Fibroblast of lung (primary cell): Measurements from ENCODE around the gene RPRD1A. TPM values are rescaled to one million over a fixed set of nuclear protein-coding genes. Genes with fewer than 3 reads are reported as not detected.

ENCODE experiments used
- DNase-seq, 2 donors: peaks; one replicate each; pipeline versions ENCODE4 v3.0.0 to v3.0.0-alpha.2; 2010; ENCODE audit warnings: low read depth in 2 of 2
- H2AFZ ChIP-seq: 2 replicates; pipeline ENCODE4 v1.5.1; 2012; ENCODE audit warnings: low read length, control low read depth, inconsistent platforms
- H3K27ac ChIP-seq: 2 replicates; pipeline ENCODE4 v1.5.1; 2011; ENCODE audit warnings: low read length, control low read depth; ENCODE audit not compliant: insufficient read depth
- H3K27me3 ChIP-seq: 2 replicates; pipeline ENCODE4 v1.5.1; 2011; ENCODE audit warnings: mild to moderate bottlenecking, low read length; ENCODE audit not compliant: control insufficient read depth, insufficient read depth
- H3K36me3 ChIP-seq: 2 replicates; pipeline ENCODE4 v1.5.1; 2011; ENCODE audit warnings: low read length; ENCODE audit not compliant: control insufficient read depth, insufficient read depth
- H3K4me1 ChIP-seq: 2 replicates; pipeline ENCODE4 v1.5.1; 2011; ENCODE audit warnings: low read length; ENCODE audit not compliant: control insufficient read depth, insufficient read depth; ENCODE audit errors: extremely low read depth
- H3K4me2 ChIP-seq: 2 replicates; pipeline ENCODE4 v1.5.1; 2011; ENCODE audit warnings: low read length, control low read depth; ENCODE audit not compliant: insufficient read depth; ENCODE audit errors: extremely low read depth
- H3K4me3 ChIP-seq, 4 experiments: fragments of 200-600 bp in 1 of 4; sonication (generic) in 1 of 4; replicated peaks in 1 of 4; 2 replicates each; pipeline ENCODE4 v1.5.1; 2011 to 2016; ENCODE audit warnings: low read length in 4 of 4, low read depth in 3 of 4, mild to moderate bottlenecking in 3 of 4, control low read depth in 2 of 4, inconsistent platforms in 1 of 4, mixed read lengths in 1 of 4; ENCODE audit not compliant: insufficient read depth in 1 of 4; ENCODE audit errors: control extremely low read depth in 1 of 4
- H3K79me2 ChIP-seq: 2 replicates; pipeline ENCODE4 v1.5.1; 2012; ENCODE audit warnings: mild to moderate bottlenecking, low read length, inconsistent platforms; ENCODE audit not compliant: control insufficient read depth, insufficient read depth
- H3K9ac ChIP-seq: 2 replicates; pipeline ENCODE4 v1.5.1; 2011; ENCODE audit warnings: mild to moderate bottlenecking, low read length, control low read depth; ENCODE audit not compliant: insufficient read depth
- H3K9me3 ChIP-seq: 2 replicates; pipeline ENCODE4 v1.5.1; 2012; ENCODE audit warnings: low read depth, low read length; ENCODE audit not compliant: control insufficient read depth, insufficient read depth
- H4K20me1 ChIP-seq: 2 replicates; pipeline ENCODE4 v1.5.1; 2011; ENCODE audit warnings: low read length; ENCODE audit not compliant: control insufficient read depth, insufficient read depth; ENCODE audit errors: extremely low read depth
- EZH2 ChIP-seq: IDR thresholded peaks from 2 replicates; pipeline ENCODE4 v1.5.1; 2012; ENCODE audit warnings: low read length, control low read depth, mild to moderate bottlenecking; ENCODE audit errors: missing control alignments
- polyA plus RNA-seq, 2 donors: library from polyadenylated mRNA; depleted of rRNA in 1 of 2; stranded (reverse) in 1 of 2; unstranded in 1 of 2; fragments of >200 nt; gene quantifications; 2 replicates each; pipeline ENCODE4 v1.2.1, GENCODE V29; 2011 to 2012; ENCODE audit warnings: missing spikeins in 1 of 2
- total RNA-seq: library from RNA; depleted of rRNA; stranded (reverse); fragments of >200 nt; gene quantifications from 2 replicates; pipeline ENCODE4 v1.2.1, GENCODE V29; 2014
- TF ChIP-seq, protein P1 (sequence below), 2 donors: IDR thresholded peaks in 1 of 2; conservative IDR thresholded peaks in 1 of 2; 1 replicate in 1 of 2; 2 replicates in 1 of 2; pipeline ENCODE4 v1.5.1; 2011 to 2012; ENCODE audit warnings: low read length in 2 of 2, control low read depth in 1 of 2, inconsistent platforms in 1 of 2, low read depth in 1 of 2, mild to moderate bottlenecking in 1 of 2

The RPRD1A gene
- total and polyA plus RNA-seq, 2 donors (not counting 1 experiment from before 2014, with no cell fraction given), result 36.4 to 46.2 TPM

DNA sequence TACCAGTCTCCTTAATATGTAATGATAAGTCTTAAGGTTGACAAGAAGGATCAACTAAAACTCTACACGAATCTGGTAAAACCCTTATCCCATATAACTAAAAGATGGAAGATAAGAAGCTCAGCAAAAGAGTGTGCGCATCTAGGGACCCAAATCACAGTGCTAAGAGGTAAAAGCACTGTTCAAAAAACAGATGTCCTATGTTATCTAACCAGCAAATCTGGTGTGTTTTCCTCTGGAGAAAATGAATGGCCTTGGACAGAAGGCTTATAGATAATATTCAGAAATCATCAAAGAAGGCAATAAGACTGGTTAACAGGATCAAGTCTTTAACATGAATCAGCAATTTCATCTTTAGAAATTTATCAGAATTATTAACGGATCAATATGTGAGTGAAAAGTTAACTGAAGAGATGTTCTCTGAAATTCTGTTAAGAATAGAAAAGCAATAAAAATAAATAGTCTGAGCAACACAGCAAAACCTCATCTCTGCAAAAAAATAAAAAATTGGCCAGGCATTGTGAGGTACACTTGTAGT lies 47.1 kb downstream of the RPRD1A start:
- H4K20me1 ChIP-seq, result no peaks in the 10 kb centered on the region
- no peak overlapping the region for H2AFZ ChIP-seq
- no peak for TF ChIP-seq EZH2
- DNase-seq, result no peak
- H3K9me3 ChIP-seq, result no peaks in the 10 kb centered on the region
- H3K27ac ChIP-seq, result no peak overlapping the region
- no peak overlapping the region for H3K4me2 ChIP-seq
- no peak overlapping the region for H3K9ac ChIP-seq
- H3K79me2 ChIP-seq, result no peaks in the 10 kb centered on the region
- H3K36me3 ChIP-seq, result no peaks in the 10 kb centered on the region
- H3K27me3 ChIP-seq, result no peaks in the 10 kb centered on the region
- peaks cover 4% of the 10 kb centered on the region for H3K4me1 ChIP-seq
- H3K4me3 ChIP-seq, result no peak overlapping the region

DNA sequence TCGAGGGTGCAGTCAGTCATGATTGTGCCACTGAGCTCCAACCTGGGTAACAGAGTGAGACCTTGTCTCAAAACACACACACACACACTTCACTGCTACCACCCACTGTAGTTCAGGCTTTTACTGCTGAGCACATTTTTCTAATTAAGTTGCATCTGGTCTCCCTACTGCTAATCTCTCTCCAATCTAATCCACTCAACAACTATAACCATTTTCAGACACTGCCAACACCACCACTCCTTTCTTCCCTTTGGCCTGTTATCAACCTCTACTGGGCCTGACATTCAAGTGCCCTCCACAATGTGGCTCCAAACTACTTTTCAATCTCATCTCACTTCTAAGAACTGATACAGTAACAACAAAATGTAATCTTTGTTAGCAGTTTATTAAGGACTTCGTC lies 50.1 kb downstream of the RPRD1A start:
- no peak for TF ChIP-seq EZH2
- TF ChIP-seq, protein P1, sequence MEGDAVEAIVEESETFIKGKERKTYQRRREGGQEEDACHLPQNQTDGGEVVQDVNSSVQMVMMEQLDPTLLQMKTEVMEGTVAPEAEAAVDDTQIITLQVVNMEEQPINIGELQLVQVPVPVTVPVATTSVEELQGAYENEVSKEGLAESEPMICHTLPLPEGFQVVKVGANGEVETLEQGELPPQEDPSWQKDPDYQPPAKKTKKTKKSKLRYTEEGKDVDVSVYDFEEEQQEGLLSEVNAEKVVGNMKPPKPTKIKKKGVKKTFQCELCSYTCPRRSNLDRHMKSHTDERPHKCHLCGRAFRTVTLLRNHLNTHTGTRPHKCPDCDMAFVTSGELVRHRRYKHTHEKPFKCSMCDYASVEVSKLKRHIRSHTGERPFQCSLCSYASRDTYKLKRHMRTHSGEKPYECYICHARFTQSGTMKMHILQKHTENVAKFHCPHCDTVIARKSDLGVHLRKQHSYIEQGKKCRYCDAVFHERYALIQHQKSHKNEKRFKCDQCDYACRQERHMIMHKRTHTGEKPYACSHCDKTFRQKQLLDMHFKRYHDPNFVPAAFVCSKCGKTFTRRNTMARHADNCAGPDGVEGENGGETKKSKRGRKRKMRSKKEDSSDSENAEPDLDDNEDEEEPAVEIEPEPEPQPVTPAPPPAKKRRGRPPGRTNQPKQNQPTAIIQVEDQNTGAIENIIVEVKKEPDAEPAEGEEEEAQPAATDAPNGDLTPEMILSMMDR (conservative IDR thresholded peaks at IDR 0.05 in 1 of 2, IDR thresholded peaks at IDR 0.05 in 1 of 2; ENCODE audit: low read depth in 1 of 2, low read length in 2 of 2), result no peak
- Histone ChIP-seq H3K36me3 (no peaks in the 10 kb centered on the region), H4K20me1 (no peaks in the 10 kb centered on the region), H3K79me2 (no peaks in the 10 kb centered on the region), H2AFZ (no peak overlapping the region), H3K27ac (no peak overlapping the region), H3K4me1 (no peaks in the 10 kb centered on the region), H3K4me3 (no peak overlapping the region), H3K9ac (no peak overlapping the region), H3K9me3 (no peaks in the 10 kb centered on the region), H3K27me3 (no peaks in the 10 kb centered on the region), H3K4me2 (no peak overlapping the region)
- DNase-seq, result no peak

DNA sequence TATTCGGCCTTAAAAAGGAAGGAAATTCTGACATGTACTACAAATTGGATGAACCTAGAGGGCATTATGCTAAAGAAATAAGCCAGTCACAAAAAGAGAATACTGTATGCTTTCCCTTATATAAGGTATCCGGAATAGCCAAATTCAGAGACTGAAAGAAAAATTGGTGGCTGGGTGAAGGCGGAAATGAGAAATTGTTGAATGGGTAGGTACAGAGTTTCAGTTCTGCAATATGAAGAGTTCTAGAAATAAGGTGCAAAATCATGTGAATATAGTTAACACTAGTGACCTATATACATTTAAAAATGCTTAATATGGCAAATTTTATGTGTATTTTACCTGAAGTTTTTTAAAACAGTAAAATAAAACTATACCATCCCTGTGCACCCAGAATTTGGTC lies 51.7 kb downstream of the RPRD1A start:
- no peaks in the 10 kb centered on the region for H3K27me3 ChIP-seq
- H3K27ac ChIP-seq, result no peak overlapping the region
- no peaks in the 10 kb centered on the region for H3K9me3 ChIP-seq
- H3K4me1 ChIP-seq, result no peaks in the 10 kb centered on the region
- H3K36me3 ChIP-seq, result no peaks in the 10 kb centered on the region
- no peak overlapping the region for H3K4me2 ChIP-seq
- no peaks in the 10 kb centered on the region for H4K20me1 ChIP-seq
- no peaks in the 10 kb centered on the region for H3K79me2 ChIP-seq
- H3K9ac ChIP-seq, result no peak overlapping the region
- DNase-seq, result no peak
- H3K4me3 ChIP-seq, result no peak overlapping the region
- no peak overlapping the region for H2AFZ ChIP-seq
- no peak for TF ChIP-seq EZH2
- TF ChIP-seq, protein P1 (conservative IDR thresholded peaks at IDR 0.05 in 1 of 2, IDR thresholded peaks at IDR 0.05 in 1 of 2; ENCODE audit: low read depth in 1 of 2, low read length in 2 of 2), result no peak
